GM21390 (cell line): ENCODE measurements around the gene RAB17.
"Not testable (repeated sequence)": the region's sequence is repeated elsewhere in the genome, so short reads cannot be mapped to it uniquely, and the experiment has no call there.

ENCODE experiments used
- ATAC-seq: cut with Tn5 transposase; IDR thresholded peaks from one replicate; pipeline ENCODE4 v1.9.1; 2021; ENCODE audit not compliant: unreplicated experiment

RAB17 gene

DNA sequence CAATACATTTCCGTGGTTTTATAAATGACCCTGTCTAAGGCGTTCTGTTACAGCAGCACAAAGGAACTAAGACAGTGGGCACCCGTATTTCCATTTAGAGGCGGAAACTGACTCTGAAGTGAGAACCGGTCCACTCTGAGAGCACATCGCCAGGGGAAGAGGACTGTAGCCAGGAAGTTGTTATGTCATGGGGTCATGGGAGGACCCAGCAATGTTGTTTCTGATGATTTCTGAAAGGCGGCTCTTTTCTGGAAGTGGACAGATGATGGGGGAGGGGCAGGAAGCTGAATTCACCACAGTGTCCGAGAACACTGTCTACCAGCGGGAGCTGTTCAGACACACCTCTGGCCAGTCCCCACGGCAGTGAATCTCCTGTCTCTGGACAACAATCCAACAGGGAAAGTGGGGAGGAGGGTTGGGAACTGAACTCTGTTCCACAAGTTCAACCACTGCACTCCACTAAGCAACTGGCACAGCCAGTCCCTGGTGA, 34.7 kb upstream of the RAB17 start:
- no peak for ATAC-seq

DNA sequence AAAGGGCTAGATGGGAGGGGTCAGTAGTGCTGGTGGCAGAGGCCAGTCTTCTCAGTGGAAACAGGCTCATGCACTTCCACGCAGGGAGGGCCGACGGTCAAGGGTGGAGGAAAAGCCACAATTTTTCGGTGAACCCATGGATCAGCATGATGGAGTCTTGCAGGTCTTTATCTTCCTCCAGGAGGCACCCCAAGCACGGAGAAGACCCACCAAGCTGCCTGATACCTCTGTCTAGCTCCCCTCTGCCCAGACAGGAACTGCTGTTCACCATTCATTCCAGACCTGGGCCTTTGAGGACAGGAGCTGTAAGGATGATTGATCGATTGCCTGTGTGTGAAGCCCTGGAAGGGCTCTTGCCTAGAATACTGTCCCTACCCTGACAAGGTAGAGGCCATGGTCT, 34.0 kb upstream of the RAB17 start:
- ATAC-seq, result no peak

DNA sequence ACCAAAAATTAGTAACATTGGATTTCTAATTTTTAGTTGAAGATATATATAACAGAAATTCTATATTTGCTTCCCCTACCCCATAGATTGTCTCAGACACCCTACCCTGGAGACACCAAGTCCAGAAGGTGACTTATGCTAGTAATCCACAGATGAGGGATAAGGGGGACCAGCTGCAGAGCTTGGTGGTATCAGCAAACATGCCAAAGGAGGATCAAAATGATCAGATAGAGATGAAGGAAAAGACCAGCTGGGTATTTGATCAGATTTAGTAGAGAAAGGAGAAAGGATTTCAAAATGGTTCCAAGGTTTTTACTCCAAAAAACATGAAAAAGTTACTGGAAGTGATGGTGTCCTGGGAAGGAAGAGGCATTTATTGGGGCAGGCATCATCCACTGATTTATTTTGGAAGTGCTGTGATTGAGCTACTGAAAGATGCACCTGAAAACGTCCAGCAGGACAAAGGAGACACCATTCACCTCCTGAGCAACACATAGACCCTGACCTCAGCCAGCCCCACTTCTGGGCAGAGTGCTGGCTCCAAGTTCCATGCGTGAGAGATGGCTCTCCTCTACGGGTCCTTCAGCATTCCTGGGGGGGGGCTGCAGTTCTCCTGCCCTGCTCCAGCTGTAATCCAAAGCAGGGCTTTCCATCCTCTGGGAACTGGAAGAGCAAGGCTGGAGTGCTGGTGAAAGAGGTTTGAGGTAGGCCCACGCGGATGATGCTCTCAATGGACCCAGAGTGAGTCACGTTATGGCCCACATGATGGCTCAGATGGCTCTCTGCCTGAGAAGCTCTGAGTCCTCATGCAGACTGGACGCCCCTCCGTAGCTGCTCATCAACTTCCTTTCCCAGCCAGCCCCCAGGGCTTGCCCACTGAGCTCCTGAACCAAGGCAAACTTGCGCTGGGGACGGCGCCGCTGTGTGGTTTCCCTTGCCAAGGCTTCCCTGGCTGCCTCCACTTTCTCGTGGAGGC, 33.2 kb upstream of the RAB17 start:
- ATAC-seq, result no peak

DNA sequence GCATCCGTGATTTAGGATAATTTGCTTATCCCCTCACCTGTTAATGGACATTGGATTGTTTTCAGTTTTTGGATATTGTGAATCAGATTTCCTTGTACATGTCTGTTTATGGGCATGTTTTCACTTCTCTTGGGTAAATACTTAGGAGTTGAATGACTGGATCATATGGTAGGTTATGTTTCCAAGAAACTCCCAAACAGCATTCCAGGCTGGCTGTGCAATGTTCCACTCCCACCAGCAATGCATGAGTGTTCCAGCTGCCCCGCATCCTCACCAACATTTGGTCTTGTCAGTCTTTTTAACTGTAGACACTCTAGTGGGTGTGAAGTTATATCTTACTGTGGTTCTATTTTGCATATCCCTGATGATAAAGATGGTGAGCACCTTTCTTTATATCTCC, 27.9 kb upstream of the RAB17 start:
- ATAC-seq, result no peak

DNA sequence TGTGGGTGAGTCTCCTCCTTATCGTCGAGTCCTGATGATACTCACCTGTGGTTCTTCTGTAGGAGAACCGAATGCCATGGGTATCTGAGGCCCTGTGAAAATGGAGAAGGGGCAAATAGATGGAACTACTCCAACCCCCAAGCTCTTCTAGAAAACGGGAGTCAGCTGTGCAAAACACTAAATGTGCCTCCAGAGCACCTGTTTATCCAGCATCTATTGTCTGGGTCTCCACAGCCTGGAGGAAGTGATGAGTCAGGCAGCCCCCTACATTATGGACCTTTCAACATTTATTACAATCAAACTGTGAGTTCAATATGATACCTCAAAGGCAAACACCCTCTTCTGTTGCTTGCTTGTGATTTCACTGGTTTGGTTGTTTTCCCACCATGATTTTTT, 27.1 kb upstream of the RAB17 start:
- ATAC-seq, result no peak

DNA sequence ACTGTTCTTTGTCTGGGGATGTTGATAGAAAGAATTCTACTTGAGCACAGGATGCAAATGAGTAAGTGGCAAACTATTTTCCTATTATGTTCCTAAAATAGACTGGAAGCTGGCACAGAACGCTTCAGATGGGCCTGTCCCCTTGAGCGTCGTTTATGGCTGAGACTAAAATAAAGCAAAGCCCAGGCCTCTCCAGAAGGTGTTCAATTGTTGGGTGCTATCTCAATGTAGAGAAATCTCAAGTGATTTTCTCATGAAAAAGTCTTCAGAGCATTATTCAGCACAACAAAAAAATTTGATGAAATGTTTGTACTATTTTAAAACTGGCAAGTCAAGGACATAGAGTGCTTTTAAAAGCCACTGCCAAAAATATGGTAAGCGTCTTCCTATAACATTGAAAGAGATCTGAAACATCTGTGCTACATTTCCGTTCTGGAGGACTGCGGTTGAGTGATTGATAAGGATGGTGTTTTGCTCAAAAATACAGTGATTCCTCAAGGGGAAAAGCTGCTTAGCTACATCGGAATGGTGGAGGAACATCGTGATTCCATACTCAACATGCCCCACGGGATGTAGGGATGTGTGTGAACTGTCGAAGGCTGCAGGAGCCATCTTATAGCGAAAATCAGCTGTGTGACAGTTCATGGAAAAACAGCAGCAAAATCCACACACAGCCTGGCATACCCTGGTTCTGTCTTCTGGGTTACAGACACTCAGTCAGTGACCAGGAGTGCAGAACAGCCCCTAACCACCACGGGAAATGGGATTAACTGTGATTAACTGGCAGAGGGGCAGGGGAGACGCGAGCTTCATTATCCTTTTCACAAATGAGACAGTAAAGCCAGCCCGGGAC, 26.4 kb upstream of the RAB17 start:
- no peak for ATAC-seq

DNA sequence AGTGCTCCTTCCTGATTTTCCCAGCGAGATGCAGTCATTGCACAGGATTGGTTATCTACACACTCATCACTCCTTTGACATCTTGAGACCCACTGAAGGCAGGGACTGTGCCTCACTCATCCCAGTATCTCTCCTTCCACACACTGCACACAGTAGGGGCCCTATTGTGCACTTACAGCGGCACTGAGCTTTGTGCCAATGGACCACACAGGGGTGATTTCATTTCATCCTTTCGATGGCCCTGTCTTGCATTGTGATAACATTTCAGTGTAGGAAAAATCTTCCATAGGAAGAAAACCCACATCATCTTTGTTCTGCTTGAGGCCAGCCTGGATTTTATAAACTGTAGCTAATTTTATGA, 25.8 kb upstream of the RAB17 start:
- no peak for ATAC-seq

DNA sequence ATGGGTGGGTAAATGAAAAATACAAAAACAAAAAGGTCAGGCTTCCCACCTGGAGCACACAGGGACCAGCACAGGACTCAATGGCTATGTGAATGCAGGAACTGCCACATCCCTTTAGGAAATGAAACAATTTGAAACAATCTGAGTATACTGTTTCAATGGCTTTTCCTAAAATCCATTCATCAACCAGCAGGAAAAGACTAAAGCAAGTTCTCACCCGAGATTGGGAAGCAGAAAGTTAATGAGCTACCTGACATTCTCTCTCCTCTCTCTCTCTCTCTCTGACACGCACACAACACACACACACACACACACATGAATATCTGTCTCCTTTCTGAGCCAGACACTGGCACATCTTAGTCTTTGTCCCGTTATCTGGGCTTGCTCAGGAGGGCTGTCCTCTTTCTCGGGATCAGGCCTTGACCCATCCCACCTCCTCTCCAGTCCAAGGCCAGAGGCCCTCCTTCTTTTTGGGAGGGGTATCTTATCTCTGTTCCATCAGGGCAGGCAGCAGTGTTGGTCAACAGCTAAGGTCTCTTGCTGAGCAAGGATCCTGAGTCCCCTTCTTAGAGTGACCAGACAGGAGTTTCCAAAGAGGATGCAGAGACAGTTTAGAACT, 25.2 kb upstream of the RAB17 start:
- ATAC-seq, result no peak

DNA sequence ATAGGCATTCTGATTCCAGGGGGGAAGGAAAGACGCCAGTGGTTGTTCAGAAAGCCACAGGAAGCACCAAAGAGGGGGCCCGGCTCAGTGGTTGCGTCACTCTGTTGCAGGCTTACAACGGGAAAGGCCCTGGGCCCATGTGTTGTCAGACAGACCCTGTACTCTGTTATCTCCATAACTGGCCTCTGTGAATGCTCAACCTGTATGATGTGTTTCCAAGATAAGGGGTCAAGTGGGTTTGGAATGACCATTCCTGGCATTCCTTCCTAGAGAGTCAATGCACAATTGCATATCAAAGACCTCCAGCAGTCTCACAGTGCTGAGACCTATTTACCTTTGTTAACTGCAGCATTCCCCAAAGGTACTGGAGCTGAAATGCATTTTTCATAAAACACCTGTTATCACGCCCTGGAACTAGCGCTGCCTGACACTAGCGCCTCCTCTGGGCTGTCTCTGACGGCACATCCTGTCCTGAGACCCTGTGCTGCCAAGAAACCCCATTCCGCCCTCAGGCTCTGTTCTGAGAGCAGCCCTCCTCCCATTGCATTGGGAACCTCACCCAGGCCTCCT, 23.7 kb upstream of the RAB17 start:
- ATAC-seq, result no peak

DNA sequence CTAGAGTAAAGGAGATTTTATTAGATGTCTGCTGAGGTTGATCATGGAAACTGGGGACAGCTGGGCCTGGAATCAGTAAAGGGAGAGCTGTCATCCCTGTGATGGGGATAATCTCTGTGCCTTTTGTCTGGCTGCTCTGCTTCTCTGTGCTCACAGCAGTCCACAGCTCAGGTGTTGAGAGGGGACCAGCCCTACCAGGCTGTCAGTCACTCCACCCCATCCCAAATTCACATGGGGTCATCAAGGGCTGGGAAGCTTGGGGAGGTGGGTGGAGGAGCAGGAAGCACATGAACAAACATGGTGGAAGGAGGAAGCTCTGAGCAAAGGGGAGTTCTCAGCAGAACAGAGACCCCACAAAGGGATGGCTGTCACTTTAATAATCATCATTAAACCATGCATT, 23.1 kb upstream of the RAB17 start:
- no peak for ATAC-seq

DNA sequence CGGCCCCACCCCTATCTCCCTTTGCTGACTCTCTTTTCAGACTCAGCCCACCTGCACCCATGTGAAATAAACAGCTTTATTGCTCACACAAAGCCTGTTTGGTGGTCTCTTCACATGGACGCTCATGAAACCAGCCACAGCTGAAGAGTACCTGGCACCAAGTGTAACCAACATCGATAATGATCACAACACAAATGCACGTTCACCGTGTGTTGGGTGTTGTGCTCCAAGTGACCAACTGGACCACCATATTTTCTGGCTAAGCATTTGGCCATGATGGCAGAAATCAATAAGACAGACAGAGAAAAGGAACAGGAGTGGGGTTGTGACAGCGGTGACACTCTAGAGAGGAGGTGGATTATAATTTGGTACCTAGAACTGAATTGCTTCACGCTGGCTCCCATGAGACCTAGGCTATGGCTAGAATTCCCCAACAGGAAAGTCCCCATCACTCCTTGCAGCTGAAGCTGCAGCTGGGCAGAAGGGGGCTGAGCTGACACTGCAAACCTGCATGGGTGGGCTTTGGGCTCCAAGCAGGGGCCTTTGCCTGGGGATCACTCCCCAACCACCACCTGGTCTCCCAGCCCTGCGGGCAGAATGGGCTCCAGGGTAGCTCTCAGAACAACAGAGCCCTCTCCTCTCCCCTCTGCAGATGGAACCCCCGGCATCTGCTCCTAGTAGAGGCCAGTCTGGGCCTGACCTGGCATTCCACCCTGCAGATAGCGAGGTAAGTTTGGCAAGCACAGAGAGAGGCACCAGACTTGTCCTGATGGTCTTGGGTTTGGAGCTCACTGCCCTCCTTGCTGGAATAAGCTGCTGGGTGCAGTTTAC, 22.2 kb upstream of the RAB17 start:
- no peak for ATAC-seq

DNA sequence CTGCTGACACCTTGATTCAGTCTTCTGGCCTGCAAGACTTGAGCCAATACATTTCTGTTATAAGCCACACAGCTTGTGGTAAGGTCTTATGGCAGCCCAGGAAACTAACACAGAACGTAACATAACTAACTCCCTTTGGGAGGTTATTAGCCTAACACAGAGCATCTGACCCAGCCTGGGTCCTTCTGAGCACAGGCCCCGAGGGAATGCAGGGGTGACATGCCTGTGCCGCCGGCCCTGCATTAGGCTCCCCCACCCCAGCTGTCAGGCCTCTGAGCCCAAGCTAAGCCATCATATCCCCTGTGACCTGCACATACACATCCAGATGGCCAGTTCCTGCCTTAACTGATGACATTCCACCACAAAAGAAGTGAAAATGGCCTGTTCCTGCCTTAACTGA, 16.0 kb upstream of the RAB17 start:
- ATAC-seq, result not testable (repeated sequence)

DNA sequence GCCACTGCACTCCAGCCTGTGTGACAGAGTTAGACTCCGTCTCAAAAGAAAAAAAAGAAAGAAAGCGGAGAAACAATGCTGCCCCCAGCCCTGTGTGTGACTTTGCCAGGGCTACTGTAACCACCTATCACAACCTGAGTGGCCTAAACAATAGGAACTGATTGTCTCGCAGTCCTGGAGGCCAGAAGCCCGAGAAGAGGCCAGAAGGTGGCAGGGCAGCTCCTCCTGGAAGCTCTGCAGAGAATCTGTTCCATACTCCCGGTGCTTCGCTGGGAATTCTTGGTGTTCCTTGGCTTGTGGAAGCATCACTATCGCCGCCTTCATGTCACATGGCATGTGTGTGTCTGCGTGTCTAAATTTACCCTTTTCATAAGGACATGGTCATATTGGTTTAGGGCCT, 14.4 kb upstream of the RAB17 start:
- ATAC-seq, result no peak

DNA sequence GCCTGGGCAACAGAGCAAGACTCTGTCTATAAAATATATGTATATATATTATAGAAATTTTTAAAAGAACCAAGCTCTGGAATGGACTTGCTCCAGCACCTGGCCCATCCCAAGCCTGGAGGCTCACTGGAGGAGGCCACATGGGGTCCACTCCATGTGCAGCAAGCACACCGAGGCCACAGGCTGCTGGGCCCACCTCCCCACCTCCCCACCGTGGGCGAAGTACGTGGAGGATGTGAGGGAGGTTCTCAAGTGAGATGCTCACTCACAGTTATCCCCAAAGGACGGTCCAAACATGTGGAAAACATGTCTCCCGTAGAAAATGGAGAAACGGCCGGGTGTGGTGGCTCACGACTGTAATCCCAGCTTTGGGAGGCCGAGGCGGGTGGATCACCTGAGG, 13.9 kb upstream of the RAB17 start:
- ATAC-seq, result no peak

DNA sequence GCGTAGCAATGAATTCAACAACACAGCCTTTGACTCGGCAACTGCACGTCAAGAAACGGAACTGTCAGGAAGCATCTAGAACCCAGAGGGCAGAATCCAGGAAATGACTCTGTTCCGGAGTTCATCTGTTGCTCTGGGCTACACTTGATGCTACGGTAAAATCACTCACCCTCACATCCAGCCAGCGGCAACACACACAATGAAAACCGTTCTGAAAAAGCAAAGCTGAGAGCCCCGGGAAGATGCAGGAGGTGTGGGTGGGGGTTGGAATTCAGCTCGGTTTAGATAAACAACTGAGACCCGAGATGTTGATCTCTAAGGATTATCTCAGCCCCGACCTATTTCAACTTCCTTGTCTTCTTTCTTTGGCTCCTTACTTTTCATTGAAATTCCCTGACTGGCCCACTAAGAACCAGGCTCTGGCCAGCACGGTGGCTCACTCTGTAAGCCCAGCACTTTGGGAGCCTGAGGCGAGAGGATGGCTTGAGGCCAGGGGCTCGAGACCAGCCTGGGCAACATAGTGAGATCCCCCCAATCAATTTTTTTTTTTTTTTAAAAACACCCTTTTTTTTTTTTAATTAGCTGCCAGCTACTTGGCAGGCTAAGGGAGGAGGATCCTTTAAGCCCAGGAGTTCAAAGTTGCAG, 13.3 kb upstream of the RAB17 start:
- no peak for ATAC-seq

DNA sequence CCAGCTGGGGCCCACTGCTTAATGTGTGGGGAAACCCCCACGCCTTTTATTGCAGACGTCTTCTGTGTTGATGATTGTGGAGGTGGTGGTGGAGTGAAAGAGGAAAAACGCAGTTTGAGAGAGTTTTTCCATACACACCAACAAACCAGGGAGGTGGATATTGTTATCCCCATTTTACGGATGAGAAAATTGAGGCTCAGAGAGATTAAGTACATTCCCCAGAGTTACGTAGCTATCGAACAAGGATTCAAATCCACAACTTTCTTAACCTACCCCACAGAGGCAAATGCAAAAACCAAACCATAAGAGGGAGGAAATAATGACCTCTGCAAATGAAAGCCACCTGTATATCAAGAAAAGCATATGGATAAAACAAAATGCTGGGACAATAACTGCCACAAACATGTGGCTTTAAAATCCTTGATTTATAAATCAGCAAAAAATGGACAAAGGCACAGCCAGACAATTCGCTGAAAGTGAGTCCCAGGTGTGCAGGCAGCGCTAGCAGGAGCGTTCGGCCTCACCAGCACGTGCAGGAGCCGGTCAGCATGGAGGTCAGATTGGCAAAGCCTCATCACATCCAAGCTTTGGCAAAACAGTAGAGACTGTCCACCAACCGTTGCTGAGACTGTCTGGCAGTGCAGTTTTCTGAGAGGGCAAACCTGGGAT, 12.6 kb upstream of the RAB17 start:
- ATAC-seq, result no peak

DNA sequence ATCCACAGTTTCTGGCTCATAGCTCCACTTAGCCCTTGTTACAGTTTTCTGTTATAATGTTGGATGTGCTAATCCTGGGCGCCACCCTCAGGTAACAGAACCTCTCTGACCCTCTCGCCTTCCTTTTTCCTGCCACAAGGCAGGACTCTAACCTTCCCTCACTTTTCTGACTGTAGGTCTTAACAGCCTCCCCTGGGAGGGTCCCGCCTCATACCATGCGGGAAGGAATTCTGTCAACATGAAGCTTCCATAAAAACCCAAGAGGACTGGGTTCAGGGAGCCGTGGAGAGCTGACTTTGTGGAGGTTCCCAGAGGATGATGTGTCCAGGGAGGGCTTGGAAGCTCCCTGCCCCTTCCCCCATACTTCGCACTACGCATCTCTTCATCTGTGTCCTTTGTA, 11.9 kb upstream of the RAB17 start:
- ATAC-seq, result no peak

DNA sequence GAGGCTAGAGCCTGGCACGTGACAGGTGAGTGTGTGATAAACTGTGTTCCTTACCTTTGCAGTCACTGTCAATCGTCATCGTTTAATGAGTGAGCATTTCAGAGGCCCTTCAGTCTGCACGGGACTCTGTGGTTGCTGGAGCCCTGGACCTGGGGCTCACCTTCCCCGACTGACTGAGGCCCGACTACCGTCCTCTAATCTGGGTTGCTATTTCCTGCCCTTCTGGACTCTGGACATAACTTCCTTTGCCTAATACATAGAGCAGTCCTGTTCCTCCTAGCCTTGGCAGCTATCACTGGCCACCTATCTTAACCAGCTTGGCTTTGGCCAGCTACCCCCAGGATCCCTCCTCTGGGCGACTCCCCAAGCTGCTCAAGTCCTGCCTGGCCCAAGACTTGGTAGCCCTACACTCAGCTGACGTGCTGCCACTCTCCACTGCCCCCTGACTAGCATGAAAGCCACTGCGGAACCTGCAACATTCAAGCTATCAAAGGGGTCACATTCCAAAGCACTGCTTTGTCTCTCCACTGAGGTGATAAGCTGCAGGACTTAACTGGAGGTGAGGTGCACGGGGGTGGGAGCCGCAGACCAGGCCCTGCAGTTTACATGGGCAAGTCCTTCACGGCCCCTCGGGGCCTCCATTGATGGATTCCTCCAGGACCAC, 11.1 kb upstream of the RAB17 start:
- ATAC-seq, result no peak
